K562 (cell line): ENCODE measurements around the gene SLC3A2. TPM values are rescaled to one million over a fixed set of nuclear protein-coding genes. Genes with fewer than 3 reads are reported as not detected.

ENCODE experiments used
- FOS ChIP-seq: IDR thresholded peaks from 3 replicates; pipeline ENCODE4 v1.6.1; 2011; ENCODE audit not compliant: insufficient read length; ENCODE audit errors: extremely low read depth
- HDAC3 ChIP-seq: fragments of 450-650 bp; IDR thresholded peaks from 2 replicates; pipeline ENCODE4 v1.6.1; 2018; ENCODE audit warnings: borderline replicate concordance, mild to moderate bottlenecking, moderate library complexity; ENCODE audit not compliant: partially characterized antibody
- KLF16 ChIP-seq: IDR thresholded peaks from 2 replicates; pipeline ENCODE4 v1.6.1; 2016; ENCODE audit warnings: antibody characterized with exemption
- MAFG ChIP-seq: fragments of 450-650 bp; conservative IDR thresholded peaks from 2 replicates; pipeline ENCODE4 v1.6.1; 2016; ENCODE audit warnings: missing genetic modification characterization, missing compliant biosample characterization
- MAFK ChIP-seq: IDR thresholded peaks from 2 replicates; pipeline ENCODE4 v1.6.1; 2011; ENCODE audit warnings: low read length, improper control_type of control experiment
- NFXL1 ChIP-seq: fragments of 450-650 bp; formaldehyde crosslinking; IDR thresholded peaks from 2 replicates; pipeline ENCODE4 v1.4.0; 2021; ENCODE audit warnings: mild to moderate bottlenecking
- RBFOX2 ChIP-seq: fragments of 200-400 bp; formaldehyde crosslinking; IDR thresholded peaks from 2 replicates; pipeline ENCODE4 v1.6.1; 2017; ENCODE audit warnings: low read depth, mild to moderate bottlenecking, low read length, moderate library complexity
- SAP30 ChIP-seq: fragments of 200-600 bp; sonication (generic); IDR thresholded peaks from 2 replicates; pipeline ENCODE4 v1.6.1; 2012; ENCODE audit warnings: borderline replicate concordance, low read depth, mild to moderate bottlenecking, moderate library complexity, low read length, control low read depth, inconsistent platforms; ENCODE audit not compliant: insufficient read depth, poor library complexity, severe bottlenecking
- SIN3B ChIP-seq: fragments of 450-650 bp; IDR thresholded peaks from 2 replicates; pipeline ENCODE4 v1.6.1; 2017; ENCODE audit warnings: low read depth, mild to moderate bottlenecking, moderate library complexity
- TEAD1 ChIP-seq, 2 experiments: fragments of 450-650 bp in 1 of 2; sonication (generic) in 1 of 2; formaldehyde crosslinking; IDR thresholded peaks; 2 replicates each; pipeline versions ENCODE4 v1.4.0 to v1.8.0; 2020 to 2022; ENCODE audit warnings: mild to moderate bottlenecking in 2 of 2, missing genetic modification reagents in 1 of 2
- VEZF1 ChIP-seq: fragments of 200-800 bp; sonication (Bioruptor generic); IDR thresholded peaks from 2 replicates; pipeline ENCODE4 v1.6.1; 2017; ENCODE audit warnings: missing genetic modification characterization, missing compliant biosample characterization
- YBX1 ChIP-seq: fragments of 450-650 bp; IDR thresholded peaks from 2 replicates; pipeline ENCODE4 v1.7.1; 2016; ENCODE audit warnings: mild to moderate bottlenecking
- ZNF121 ChIP-seq: sonication (generic); formaldehyde crosslinking; conservative IDR thresholded peaks from 2 replicates; pipeline ENCODE4 v1.8.0; 2022; ENCODE audit warnings: missing genetic modification reagents
- ZNF134 ChIP-seq: fragments of 250-450 bp; sonication (Bioruptor Pico); conservative IDR thresholded peaks from 2 replicates; pipeline ENCODE4 v1.4.0; 2020
- ZSCAN29 ChIP-seq: fragments of 450-650 bp; IDR thresholded peaks from 2 replicates; pipeline ENCODE4 v1.6.1; 2017
- polyA plus RNA-seq, 8 experiments: library from polyadenylated mRNA; depleted of rRNA in 4 of 8; stranded (reverse) in 5 of 8; unstranded in 3 of 8; fragments of >200 nt; fragmentation: Nextera tagmentation in 2 of 8; fragmentation: Illumina TruSeq in 1 of 8; extraction: Ambion mirVana in 2 of 8; extraction: Trizol in 1 of 8; gene quantifications; 2 replicates each; pipeline versions ENCODE4 v1.2.1 to v1.2.3, GENCODE V29; 2011 to 2014; ENCODE audit warnings: inconsistent platforms in 1 of 8, missing spikeins in 1 of 8
- total RNA-seq, 7 experiments: library from RNA; depleted of rRNA in 6 of 7; stranded (reverse); fragments of >200 nt in 6 of 7; fragmentation: Illumina TruSeq in 2 of 7; extraction: Trizol in 2 of 7; gene quantifications; 2 replicates each; pipeline versions ENCODE4 v1.2.1 to v1.2.3, GENCODE V29; 2011 to 2021; ENCODE audit warnings: low replicate concordance in 1 of 7
- TF ChIP-seq, protein P1 (sequence below): sonication (generic); formaldehyde crosslinking; IDR thresholded peaks from 2 replicates; pipeline ENCODE4 v1.8.0; 2022; ENCODE audit warnings: mild to moderate bottlenecking, missing genetic modification reagents
- TF ChIP-seq, protein P2 (sequence below): IDR thresholded peaks from 3 replicates; pipeline ENCODE4 v1.6.1; 2011; ENCODE audit warnings: borderline replicate concordance, mild to moderate bottlenecking, moderate library complexity; ENCODE audit not compliant: insufficient read length; ENCODE audit errors: extremely low read depth
- TF ChIP-seq, protein P3 (sequence below): fragments of 450-650 bp; IDR thresholded peaks from 2 replicates; pipeline ENCODE4 v1.6.1; 2016; ENCODE audit warnings: borderline replicate concordance

The SLC3A2 gene
- total and polyA plus RNA-seq, 9 of the 15 experiments (the other 6 are each of a cell fraction or from before 2014, with no cell fraction given), result 20.0 to 296 (median 214) TPM

GRCh38 chr11:62830904-62831519 lies 49.7 kb upstream of the SLC3A2 start (continued):
- TF ChIP-seq, protein P1, sequence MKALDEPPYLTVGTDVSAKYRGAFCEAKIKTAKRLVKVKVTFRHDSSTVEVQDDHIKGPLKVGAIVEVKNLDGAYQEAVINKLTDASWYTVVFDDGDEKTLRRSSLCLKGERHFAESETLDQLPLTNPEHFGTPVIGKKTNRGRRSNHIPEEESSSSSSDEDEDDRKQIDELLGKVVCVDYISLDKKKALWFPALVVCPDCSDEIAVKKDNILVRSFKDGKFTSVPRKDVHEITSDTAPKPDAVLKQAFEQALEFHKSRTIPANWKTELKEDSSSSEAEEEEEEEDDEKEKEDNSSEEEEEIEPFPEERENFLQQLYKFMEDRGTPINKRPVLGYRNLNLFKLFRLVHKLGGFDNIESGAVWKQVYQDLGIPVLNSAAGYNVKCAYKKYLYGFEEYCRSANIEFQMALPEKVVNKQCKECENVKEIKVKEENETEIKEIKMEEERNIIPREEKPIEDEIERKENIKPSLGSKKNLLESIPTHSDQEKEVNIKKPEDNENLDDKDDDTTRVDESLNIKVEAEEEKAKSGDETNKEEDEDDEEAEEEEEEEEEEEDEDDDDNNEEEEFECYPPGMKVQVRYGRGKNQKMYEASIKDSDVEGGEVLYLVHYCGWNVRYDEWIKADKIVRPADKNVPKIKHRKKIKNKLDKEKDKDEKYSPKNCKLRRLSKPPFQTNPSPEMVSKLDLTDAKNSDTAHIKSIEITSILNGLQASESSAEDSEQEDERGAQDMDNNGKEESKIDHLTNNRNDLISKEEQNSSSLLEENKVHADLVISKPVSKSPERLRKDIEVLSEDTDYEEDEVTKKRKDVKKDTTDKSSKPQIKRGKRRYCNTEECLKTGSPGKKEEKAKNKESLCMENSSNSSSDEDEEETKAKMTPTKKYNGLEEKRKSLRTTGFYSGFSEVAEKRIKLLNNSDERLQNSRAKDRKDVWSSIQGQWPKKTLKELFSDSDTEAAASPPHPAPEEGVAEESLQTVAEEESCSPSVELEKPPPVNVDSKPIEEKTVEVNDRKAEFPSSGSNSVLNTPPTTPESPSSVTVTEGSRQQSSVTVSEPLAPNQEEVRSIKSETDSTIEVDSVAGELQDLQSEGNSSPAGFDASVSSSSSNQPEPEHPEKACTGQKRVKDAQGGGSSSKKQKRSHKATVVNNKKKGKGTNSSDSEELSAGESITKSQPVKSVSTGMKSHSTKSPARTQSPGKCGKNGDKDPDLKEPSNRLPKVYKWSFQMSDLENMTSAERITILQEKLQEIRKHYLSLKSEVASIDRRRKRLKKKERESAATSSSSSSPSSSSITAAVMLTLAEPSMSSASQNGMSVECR (CRISPR knock-in tag), result peak; percentile 29
- no peak for TF ChIP-seq YBX1
- no peak for TF ChIP-seq NFXL1 (CRISPR knock-in tag)
- peak; percentile 8 for TF ChIP-seq SAP30
- no peak for TF ChIP-seq ZNF121 (CRISPR knock-in tag)
- TF ChIP-seq, protein P2, sequence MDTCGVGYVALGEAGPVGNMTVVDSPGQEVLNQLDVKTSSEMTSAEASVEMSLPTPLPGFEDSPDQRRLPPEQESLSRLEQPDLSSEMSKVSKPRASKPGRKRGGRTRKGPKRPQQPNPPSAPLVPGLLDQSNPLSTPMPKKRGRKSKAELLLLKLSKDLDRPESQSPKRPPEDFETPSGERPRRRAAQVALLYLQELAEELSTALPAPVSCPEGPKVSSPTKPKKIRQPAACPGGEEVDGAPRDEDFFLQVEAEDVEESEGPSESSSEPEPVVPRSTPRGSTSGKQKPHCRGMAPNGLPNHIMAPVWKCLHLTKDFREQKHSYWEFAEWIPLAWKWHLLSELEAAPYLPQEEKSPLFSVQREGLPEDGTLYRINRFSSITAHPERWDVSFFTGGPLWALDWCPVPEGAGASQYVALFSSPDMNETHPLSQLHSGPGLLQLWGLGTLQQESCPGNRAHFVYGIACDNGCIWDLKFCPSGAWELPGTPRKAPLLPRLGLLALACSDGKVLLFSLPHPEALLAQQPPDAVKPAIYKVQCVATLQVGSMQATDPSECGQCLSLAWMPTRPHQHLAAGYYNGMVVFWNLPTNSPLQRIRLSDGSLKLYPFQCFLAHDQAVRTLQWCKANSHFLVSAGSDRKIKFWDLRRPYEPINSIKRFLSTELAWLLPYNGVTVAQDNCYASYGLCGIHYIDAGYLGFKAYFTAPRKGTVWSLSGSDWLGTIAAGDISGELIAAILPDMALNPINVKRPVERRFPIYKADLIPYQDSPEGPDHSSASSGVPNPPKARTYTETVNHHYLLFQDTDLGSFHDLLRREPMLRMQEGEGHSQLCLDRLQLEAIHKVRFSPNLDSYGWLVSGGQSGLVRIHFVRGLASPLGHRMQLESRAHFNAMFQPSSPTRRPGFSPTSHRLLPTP, result no peak
- no peak for TF ChIP-seq RBFOX2
- peak; percentile 46; the same call in 1 of the 2 replicates for TF ChIP-seq VEZF1 (CRISPR knock-in tag)
- no peak for TF ChIP-seq ZNF134 (CRISPR knock-in tag)
- no peak for TF ChIP-seq MAFK
- TF ChIP-seq SIN3B, result 0 out of 2 replicates have a peak, but pooled peaks have one; percentile 48
- TF ChIP-seq, protein P3, sequence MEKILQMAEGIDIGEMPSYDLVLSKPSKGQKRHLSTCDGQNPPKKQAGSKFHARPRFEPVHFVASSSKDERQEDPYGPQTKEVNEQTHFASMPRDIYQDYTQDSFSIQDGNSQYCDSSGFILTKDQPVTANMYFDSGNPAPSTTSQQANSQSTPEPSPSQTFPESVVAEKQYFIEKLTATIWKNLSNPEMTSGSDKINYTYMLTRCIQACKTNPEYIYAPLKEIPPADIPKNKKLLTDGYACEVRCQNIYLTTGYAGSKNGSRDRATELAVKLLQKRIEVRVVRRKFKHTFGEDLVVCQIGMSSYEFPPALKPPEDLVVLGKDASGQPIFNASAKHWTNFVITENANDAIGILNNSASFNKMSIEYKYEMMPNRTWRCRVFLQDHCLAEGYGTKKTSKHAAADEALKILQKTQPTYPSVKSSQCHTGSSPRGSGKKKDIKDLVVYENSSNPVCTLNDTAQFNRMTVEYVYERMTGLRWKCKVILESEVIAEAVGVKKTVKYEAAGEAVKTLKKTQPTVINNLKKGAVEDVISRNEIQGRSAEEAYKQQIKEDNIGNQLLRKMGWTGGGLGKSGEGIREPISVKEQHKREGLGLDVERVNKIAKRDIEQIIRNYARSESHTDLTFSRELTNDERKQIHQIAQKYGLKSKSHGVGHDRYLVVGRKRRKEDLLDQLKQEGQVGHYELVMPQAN, result peak; percentile 44
- peak; percentile 82; the same call in 1 of the 2 replicates for TF ChIP-seq ZSCAN29
- TF ChIP-seq FOS, result no peak
- TF ChIP-seq TEAD1 (CRISPR knock-in tag; IDR thresholded peaks at IDR 0.05), result no peak
- TF ChIP-seq HDAC3, result peak; percentile 81
- no peak for TF ChIP-seq MAFG (tag)
- TF ChIP-seq KLF16, result no peak
